ENCODE data around the gene TNK2. TPM values are rescaled to one million over a fixed set of nuclear protein-coding genes. Genes with fewer than 3 reads are reported as not detected.

TNK2 gene
- total RNA-seq, 1 experiment from 2014 or later = 55.1 TPM

DNA sequence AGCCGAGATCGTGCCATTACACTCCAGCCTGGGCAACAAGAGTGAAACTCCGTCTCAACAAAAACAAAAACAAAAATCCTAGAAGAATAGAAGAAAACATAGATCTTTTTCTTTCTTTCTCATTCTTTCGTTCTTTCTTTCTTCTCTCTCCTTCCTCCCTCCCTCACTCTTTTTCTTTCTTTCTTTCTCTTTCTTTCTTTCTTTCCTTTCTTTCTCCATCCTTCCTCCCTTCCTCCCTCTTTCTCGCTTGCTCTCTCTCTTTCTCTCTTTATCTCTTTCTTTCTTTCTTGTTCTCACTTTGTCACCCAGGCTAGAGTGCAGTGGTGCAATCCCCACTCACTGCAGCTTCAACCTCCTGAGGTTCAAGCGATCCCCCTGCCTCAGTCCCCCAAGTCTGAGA is 62.9 kb downstream of the TNK2 start:
- Histone ChIP-seq H3K27ac (ENCODE audit: low read depth, low read length) (no peak overlapping the region), H3K9me3 (ENCODE audit: control insufficient read depth in 1 of 2, insufficient read depth in 1 of 2, low read depth in 1 of 2, low read length in 2 of 2) (peaks cover 0 to 7% of the 10 kb centered on the region in 2 experiments; a peak in 1 of 4 replicates), H2AFZ (ENCODE audit: low read depth, low read length, poor library complexity, severe bottlenecking) (no peak overlapping the region), H3K36me3 (ENCODE audit: control insufficient read depth in 1 of 2, insufficient read depth in 2 of 2, low read length in 2 of 2) (0 out of 4 replicates have a peak, but pooled peaks cover 0 to 5% of the 10 kb centered on the region in 2 experiments), H3K4me3 (replicated peaks in 1 of 2; ENCODE audit: low read depth in 1 of 2, low read length in 2 of 2) (no peak overlapping the region), H3K9ac (ENCODE audit: low read length) (no peak overlapping the region), H3K4me1 (ENCODE audit: control insufficient read depth in 1 of 2, insufficient read depth in 2 of 2, low read length in 2 of 2) (peaks cover 12 to 18% of the 10 kb centered on the region in 2 experiments), H3K9me2 (ENCODE audit: insufficient read depth) (no peaks in the 10 kb centered on the region), H3K79me2 (ENCODE audit: insufficient read depth, low read length) (no peaks in the 10 kb centered on the region), H3K4me2 (ENCODE audit: low read length) (no peak overlapping the region), H3K27me3 (ENCODE audit: insufficient read depth, low read length) (no peaks in the 10 kb centered on the region), H4K20me1 (ENCODE audit: insufficient read depth) (no peaks in the 10 kb centered on the region)
- ATAC-seq (no peak), DNase-seq (ENCODE audit: low read depth, low spot score) (no peak)
- BruUV-seq (replicated peaks) = no TSS peak
- ChIA-PET POLR2A (no interaction called here), CTCF (no interaction called here), RAD21 (ENCODE audit: low non-redundant PET in 1 of 2, low total read pairs in 2 of 2, uncharacterized antibody in 2 of 2, unreplicated experiment in 2 of 2) (no interaction called here)
- intact Hi-C loops (cut with micrococcal nuclease) = loop anchor here (2.0 kb wide), 1 partner anchor 37 kb away; no protein-coding TSS in a partner anchor
- TF ChIP-seq MAX (IDR thresholded peaks at IDR 0.05) (no peak), ZBTB33 (IDR thresholded peaks at IDR 0.05; ENCODE audit: extremely low read depth, insufficient replicate concordance, low read length) (no peak), FOSL1 (IDR thresholded peaks at IDR 0.05; ENCODE audit: low read depth) (no peak), ZFX (IDR thresholded peaks at IDR 0.05) (no peak), SIN3A (IDR thresholded peaks at IDR 0.05; ENCODE audit: low read depth) (no peak), ZNF274 (IDR thresholded peaks at IDR 0.05; ENCODE audit: low read depth, low read length) (no peak), POLR2A (IDR thresholded peaks at IDR 0.05; ENCODE audit: borderline replicate concordance, extremely low read depth, insufficient read depth, insufficient read length) (no peak), EGR1 (IDR thresholded peaks at IDR 0.05; ENCODE audit: low read depth) (no peak), ELF1 (IDR thresholded peaks at IDR 0.05; ENCODE audit: borderline replicate concordance, low read depth) (no peak), POLR2AphosphoS5 (IDR thresholded peaks at IDR 0.05; ENCODE audit: low read depth, low read length) (no peak), EZH2 (IDR thresholded peaks at IDR 0.05) (no peak), SRF (IDR thresholded peaks at IDR 0.05; ENCODE audit: low read depth) (no peak), SP1 (IDR thresholded peaks at IDR 0.05; ENCODE audit: low read depth) (no peak), CEBPB (IDR thresholded peaks at IDR 0.05; ENCODE audit: low read depth) (no peak), ATF3 (IDR thresholded peaks at IDR 0.05) (no peak), EZH2phosphoT487 (IDR thresholded peaks at IDR 0.05; ENCODE audit: borderline replicate concordance) (no peak), JUND (IDR thresholded peaks at IDR 0.05) (no peak), REST (IDR thresholded peaks at IDR 0.05; ENCODE audit: low read depth) (no peak), TCF7L2 (IDR thresholded peaks at IDR 0.05; ENCODE audit: borderline replicate concordance, extremely low read depth, insufficient read depth, insufficient read length) (no peak)
- TF ChIP-seq, protein P1, sequence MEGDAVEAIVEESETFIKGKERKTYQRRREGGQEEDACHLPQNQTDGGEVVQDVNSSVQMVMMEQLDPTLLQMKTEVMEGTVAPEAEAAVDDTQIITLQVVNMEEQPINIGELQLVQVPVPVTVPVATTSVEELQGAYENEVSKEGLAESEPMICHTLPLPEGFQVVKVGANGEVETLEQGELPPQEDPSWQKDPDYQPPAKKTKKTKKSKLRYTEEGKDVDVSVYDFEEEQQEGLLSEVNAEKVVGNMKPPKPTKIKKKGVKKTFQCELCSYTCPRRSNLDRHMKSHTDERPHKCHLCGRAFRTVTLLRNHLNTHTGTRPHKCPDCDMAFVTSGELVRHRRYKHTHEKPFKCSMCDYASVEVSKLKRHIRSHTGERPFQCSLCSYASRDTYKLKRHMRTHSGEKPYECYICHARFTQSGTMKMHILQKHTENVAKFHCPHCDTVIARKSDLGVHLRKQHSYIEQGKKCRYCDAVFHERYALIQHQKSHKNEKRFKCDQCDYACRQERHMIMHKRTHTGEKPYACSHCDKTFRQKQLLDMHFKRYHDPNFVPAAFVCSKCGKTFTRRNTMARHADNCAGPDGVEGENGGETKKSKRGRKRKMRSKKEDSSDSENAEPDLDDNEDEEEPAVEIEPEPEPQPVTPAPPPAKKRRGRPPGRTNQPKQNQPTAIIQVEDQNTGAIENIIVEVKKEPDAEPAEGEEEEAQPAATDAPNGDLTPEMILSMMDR (IDR thresholded peaks at IDR 0.05 in 2 of 3, conservative IDR thresholded peaks at IDR 0.05 in 1 of 3; ENCODE audit: borderline replicate concordance in 1 of 3, insufficient read depth in 1 of 3, low read depth in 2 of 3, low read length in 2 of 3) = no peak

All from HCT116 (cell line).